Renal pelvis (tissue), 4 donors: ENCODE measurements around the gene THG1L. TPM values are rescaled to one million over a fixed set of nuclear protein-coding genes. Genes with fewer than 3 reads are reported as not detected.

Experiments used
- DNase-seq: peaks from one replicate; pipeline ENCODE4 v3.0.0-alpha.2; 2013
- polyA plus RNA-seq, 3 donors: library from polyadenylated mRNA; unstranded; fragments of 120-200 nt; gene quantifications; one replicate each; pipeline ENCODE4 v1.2.1, GENCODE V29; 2013; ENCODE audit not compliant: insufficient read length in 3 of 3

Gene THG1L
- polyA plus RNA-seq, 3 donors: 24.4 to 26.7 (median 26.0) TPM

DNA sequence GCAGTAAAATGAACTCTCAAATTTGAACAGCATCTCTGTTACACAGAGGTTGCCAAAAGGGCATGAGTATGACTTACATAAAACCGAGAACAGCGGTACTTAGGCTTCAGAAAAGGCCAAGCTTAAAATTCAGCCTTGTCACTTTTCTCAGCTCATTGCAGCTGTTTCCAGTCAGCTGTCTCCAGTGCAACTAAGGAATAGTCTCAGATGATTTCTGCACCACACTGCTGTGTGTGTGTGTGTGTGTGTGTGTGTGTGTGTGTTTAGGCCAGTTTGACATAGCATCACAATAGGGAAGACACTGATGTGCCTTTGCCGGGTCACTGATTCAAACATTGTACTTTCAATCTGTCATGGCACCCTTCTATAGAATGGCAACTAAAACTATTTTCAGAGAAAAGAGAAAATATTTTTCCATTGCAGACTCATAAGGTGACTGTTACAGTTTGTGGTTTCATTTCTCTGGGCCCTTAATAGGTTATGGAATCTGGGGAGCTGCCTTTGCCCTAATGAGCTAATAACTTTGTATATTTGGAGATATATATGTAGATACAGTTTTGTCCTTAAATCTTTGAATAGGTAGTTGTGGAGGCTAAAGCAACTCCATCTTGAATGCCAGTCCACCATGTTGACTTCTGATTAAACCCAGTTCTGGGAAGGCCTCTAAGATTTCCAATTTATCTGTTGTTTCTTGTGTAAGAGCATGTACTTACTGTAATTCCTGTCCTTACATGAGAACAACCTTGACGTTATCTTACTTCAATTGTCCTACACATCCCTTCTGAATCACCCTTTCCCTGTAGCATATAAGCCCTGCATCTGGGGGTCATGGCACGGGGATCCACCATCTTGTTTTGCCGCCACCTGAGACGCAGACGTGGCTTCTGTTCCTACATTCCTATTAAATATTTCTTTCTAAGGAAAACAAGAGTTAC is 16.8 kb downstream of the THG1L start:
- no peak for DNase-seq

DNA sequence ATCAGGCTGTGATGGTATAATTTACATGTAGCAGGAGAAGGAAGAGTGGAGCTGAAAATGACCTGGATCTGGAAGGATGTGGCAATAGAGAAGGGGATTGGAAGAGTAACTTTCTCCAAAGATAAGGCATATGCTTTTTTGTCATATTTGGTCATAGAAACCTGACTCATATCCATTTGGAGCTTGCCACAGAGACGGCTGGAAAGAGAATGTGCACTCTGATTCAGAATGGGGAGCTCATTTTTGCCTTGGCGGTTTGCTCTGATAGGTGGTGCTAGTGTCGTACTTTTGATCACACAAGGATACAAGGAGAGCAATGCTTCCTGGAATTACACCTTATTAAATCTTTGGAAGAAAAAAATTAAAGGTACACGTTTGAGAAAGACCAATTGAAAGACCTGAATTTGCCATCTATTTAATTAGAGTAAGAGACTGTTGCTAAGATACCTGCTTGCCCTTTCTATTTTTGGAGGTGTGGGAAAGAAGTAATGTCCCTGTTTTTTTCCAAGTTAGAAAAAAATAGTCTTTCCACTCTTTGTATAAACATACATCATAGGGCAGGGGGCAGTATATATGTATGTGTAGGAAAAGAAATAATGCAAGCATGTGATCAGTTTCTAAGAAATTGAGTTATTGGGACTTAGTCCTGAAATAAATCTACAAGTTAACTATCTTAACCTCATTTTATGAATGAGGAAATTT is 17.7 kb downstream of the THG1L start:
- no peak for DNase-seq

DNA sequence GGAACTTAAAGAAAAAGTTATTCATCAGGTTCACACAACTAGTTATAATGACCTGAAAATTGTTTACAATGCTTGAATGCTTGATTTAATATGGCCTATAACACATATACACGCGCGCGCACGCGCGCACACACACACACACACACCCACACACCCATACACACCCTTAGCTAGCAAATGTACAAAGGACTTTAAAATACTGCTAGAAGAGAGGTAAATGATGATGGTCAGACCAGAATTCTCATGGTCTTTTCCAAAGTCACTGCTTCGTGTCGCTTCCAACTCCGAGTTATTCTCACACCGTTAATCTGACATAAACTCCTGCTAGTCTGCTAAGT is 18.2 kb downstream of the THG1L start:
- no peak for DNase-seq

DNA sequence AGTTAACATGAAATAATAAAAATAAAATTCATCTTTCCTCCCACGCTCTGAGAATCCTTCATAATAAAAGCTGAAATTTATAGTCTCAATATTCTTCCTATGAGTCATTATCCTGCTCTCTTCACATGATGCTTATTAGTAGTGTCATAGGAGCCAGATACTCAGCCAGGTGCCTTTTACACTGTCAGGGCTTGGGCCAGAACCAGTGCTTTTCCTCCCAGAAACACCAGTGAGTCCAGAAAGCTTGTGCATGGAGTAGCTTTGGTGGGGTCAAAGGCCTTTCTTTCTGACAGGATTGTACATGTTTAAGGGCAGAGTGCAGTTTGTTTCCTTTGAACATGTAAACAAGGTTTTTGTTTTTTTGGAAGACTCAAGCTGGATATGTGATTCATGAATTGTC is 19.1 kb downstream of the THG1L start:
- DNase-seq: no peak

- no peak for DNase-seq
These were observed 24.9 kb downstream of the THG1L start for GRCh38 chr5:157756122-157756521.

GRCh38 chr5:157758706-157759105 is 27.5 kb downstream of the THG1L start:
- DNase-seq: no peak

DNA sequence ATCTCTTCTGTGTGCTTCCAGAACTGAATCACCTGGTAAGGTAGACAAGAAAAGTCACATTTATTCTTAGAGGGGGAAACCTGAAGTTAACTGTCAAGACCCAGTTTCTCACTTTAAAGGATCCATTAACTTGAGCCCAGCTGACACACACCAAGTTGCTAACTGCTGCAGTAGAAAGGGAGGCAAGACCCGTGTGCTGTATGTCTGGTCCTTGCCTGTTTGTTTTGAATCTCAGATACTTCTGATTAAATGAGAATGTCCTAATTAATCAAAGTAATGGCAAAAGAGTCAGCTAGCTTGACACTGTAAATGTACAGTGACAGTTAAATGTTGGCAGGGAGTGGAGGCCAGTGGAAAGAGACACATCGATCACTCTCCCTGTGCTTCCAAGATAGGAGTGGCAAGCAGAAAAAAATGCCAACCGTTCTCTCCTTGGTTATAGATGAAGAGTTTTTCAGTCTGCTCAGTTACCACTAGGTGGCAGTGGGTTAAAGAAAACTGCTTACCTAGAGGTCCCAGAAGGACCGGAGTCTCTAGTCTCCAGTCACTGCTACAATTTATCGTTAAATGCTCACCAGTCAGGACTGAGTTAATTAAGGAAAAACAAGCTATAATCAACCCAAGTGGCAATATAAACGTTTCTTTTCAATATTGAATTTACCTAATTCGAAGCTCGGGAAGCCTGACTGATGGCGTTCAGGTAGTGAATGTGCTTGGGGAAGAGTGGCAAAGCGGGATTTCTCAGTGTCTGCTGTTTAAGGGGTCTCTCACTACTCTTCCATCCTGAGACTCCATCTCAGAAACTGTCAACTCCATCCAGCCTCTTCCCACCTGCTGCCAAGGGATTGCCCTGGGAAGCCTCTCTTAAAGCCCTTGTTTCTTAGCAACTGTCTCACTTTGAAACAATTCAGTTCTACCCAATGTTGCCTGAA is 30.7 kb downstream of the THG1L start:
- peak; percentile 56 for DNase-seq

DNA sequence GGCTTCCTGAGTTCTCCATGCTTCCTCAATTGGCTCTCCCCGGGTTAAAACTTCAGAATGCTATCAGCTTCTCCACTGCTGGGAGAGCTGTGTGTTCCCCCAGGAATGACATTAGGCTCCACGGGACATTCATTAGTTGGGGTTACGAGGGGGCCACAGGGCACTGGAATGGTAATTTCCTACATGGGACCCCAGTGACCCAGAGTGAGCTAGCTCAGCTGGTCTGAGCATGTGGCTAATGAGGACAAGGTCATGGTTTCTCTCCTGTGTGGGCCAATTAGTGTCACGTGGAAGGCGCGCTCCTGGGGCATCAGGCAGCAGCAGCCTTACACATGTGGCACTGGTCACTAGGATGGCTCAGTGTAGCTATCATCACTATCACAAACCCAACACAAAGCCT is 33.3 kb downstream of the THG1L start:
- no peak for DNase-seq

GRCh38 chr5:157766442-157766841 is 35.2 kb downstream of the THG1L start:
- DNase-seq: no peak

- DNase-seq: no peak
These were observed 35.7 kb downstream of the THG1L start for GRCh38 chr5:157766902-157767301.

GRCh38 chr5:157767689-157768088 is 36.5 kb downstream of the THG1L start:
- DNase-seq: no peak

GRCh38 chr5:157770665-157771064 is 39.4 kb downstream of the THG1L start:
- DNase-seq: no peak

DNA sequence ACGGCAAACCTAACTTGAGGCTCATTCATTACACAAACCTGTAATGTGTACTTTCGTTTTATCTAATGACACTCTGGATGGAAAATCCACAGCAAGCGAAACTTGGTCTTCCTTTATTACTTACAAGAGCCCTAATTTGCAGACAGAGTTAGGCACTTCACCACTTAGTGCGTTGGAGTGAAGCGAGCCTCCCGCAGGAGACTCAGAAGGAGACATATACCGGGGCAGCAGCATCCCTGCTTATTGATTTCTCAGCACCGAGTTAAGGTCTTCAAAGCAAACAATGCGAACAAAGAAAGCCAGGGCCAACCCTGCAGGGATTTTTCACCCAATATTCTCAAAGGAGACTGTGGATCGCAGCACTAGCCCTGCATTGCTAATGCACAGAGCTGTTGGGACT is 40.9 kb downstream of the THG1L start:
- DNase-seq: no peak

- DNase-seq: peak; percentile 74
These were observed 47.0 kb downstream of the THG1L start for GRCh38 chr5:157778121-157778805.

- no peak for DNase-seq
These were observed 48.0 kb downstream of the THG1L start for GRCh38 chr5:157779221-157779620.

- no peak for DNase-seq
These were observed 54.6 kb downstream of the THG1L start for GRCh38 chr5:157785801-157786200.

Other genes starting within 250 kb of the THG1L start
- 10 to 100 TPM in 2 of 3 donors, 1 to 10 TPM in 1; 9.8 to 11.1 (median 11.1) TPM for gene ADAM19, start 155.6 kb upstream of the THG1L start, polyA plus RNA-seq
- gene SOX30, start 79.0 kb upstream of the THG1L start, polyA plus RNA-seq: under 1 TPM; 0.58 to 0.68 (median 0.64) TPM
- not detected for gene C5orf52, start 59.9 kb upstream of the THG1L start, polyA plus RNA-seq
- 1 to 10 TPM; 7.4 to 8.5 (median 7.7) TPM for gene LSM11, start 12.3 kb downstream of the THG1L start, polyA plus RNA-seq
- gene CLINT1, start 127.7 kb downstream of the THG1L start, polyA plus RNA-seq: 100 to 1,000 TPM; 115 to 145 (median 139) TPM